ENCODE results near the gene COL6A1. TPM values are rescaled to one million over a fixed set of nuclear protein-coding genes. Genes with fewer than 3 reads are reported as not detected.

Gene COL6A1
- total RNA-seq, 1 donor from 2014 or later = 0.11 TPM

DNA sequence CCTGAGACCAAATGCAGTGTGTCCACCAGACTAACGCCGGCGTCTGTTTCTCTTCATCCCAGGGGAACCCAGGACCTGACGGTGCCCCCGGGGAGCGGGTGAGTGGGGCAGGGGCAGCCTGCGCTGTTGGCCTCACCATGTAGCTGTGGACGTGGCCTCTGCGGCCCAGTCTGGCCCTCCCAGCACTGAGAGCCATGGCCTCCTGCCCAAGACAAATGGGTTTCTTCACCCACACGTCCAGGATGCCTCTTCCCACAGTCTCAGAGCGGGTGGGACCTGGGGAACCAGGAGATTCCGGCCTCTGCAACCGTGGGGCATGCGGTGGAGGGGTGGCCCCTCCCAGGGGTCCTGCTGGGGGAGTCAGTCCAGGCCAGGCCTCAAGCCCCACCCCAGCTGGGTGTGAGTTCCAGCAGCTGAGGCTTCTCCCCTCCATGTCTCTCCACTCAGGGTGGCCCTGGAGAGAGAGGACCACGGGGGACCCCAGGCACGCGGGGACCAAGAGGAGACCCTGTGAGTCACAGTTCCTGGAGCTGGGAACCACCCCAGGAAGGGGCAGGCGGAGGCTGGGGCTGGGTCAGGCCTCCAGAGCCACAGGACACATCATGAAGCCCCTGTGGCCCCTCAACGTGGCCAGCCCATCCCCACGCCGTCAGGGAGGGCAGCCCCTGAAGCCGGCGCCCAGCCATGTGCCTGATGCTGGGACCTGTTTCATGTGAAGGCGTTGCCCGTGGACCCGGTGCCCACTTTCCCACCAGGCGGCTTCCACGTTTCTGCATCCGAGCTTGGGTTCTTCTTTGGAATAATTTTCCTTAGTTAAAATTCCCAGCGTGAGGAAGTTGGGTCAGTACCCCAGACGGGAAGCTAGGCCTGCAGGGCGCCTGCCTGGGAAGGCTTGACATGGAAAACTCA, 11.0 kb downstream of the COL6A1 start:
- H3K4me3 Mint-ChIP-seq = no peak overlapping the region
- no peaks in the 10 kb centered on the region for H3K27me3 Mint-ChIP-seq
- H3K4me1 Mint-ChIP-seq = no peaks in the 10 kb centered on the region
- intact Hi-C loops (cut with micrococcal nuclease) = no loop called here
- DNase-seq = peak; percentile 9
- H3K36me3 Mint-ChIP-seq (ENCODE audit: low read depth) = no peaks in the 10 kb centered on the region
- ChIA-PET CTCF (no interaction called here), POLR2A (no interaction called here)
- TF ChIP-seq, protein P1, sequence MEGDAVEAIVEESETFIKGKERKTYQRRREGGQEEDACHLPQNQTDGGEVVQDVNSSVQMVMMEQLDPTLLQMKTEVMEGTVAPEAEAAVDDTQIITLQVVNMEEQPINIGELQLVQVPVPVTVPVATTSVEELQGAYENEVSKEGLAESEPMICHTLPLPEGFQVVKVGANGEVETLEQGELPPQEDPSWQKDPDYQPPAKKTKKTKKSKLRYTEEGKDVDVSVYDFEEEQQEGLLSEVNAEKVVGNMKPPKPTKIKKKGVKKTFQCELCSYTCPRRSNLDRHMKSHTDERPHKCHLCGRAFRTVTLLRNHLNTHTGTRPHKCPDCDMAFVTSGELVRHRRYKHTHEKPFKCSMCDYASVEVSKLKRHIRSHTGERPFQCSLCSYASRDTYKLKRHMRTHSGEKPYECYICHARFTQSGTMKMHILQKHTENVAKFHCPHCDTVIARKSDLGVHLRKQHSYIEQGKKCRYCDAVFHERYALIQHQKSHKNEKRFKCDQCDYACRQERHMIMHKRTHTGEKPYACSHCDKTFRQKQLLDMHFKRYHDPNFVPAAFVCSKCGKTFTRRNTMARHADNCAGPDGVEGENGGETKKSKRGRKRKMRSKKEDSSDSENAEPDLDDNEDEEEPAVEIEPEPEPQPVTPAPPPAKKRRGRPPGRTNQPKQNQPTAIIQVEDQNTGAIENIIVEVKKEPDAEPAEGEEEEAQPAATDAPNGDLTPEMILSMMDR (IDR thresholded peaks at IDR 0.05) = no peak
- H3K9me3 Mint-ChIP-seq = no peaks in the 10 kb centered on the region
- no peak overlapping the region for H3K27ac Mint-ChIP-seq
- no peak for ATAC-seq (ENCODE audit: low read depth)

DNA sequence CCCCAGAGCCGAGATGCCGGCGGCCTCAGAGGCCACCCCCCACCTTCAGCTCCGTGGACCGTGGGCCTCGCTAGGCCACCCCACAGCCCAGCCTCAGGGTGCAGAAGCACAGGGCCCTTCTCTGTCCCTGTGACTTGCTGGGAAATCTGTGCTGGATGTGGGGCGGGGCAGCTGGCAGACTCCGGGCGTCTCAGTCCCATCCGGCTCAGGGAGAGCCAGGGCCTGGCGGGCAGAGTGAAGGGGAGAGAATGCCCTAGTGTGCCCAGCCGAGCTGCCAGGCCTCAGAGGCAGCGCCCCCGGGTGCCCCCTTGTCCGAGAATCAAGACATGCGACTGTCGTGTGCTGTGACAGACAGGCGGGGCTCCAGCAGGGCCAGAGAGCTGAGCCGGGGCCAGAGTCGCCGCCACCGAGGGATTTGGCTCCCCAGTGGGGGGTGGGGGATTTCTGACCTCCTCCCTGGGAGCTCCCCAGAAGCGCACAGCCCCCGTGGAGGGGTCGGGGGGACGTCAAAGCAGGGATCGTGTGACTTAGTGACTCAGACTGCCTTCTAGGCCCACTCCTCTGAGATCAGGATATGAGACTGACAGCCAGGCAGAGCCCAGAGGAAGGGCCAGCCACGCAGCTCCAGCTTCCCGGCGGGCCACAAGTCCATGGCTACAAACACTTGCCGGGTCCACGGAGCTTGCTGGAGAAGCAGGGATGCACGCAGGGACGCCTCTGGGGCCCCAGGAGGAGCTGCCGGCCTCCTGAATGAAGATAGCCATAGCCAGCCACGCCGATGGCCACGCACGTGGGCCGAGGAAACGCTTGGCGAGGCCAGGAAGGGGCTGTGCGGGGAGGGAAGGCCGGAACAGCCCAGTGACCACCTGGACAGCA, 11.9 kb downstream of the COL6A1 start:
- H3K36me3 Mint-ChIP-seq (ENCODE audit: low read depth) = no peaks in the 10 kb centered on the region
- H3K4me3 Mint-ChIP-seq = no peak overlapping the region
- no peaks in the 10 kb centered on the region for H3K4me1 Mint-ChIP-seq
- H3K27ac Mint-ChIP-seq = no peak overlapping the region
- peak; percentile 10 for DNase-seq
- no peaks in the 10 kb centered on the region for H3K9me3 Mint-ChIP-seq
- intact Hi-C loops (cut with micrococcal nuclease) = no loop called here
- TF ChIP-seq, protein P1 (IDR thresholded peaks at IDR 0.05) = no peak
- ChIA-PET CTCF (no interaction called here), POLR2A (no interaction called here)
- no peaks in the 10 kb centered on the region for H3K27me3 Mint-ChIP-seq
- no peak for ATAC-seq (ENCODE audit: low read depth)

- no peak overlapping the region for H3K4me3 Mint-ChIP-seq
- no peaks in the 10 kb centered on the region for H3K36me3 Mint-ChIP-seq (ENCODE audit: low read depth)
- H3K27ac Mint-ChIP-seq = no peak overlapping the region
- DNase-seq (peak; percentile 4), ATAC-seq (ENCODE audit: low read depth) (no peak)
- ChIA-PET POLR2A (no interaction called here), CTCF (no interaction called here)
- H3K27me3 Mint-ChIP-seq = no peaks in the 10 kb centered on the region
- intact Hi-C loops (cut with micrococcal nuclease) = no loop called here
- H3K9me3 Mint-ChIP-seq = no peaks in the 10 kb centered on the region
- H3K4me1 Mint-ChIP-seq = no peaks in the 10 kb centered on the region
- TF ChIP-seq, protein P1 (IDR thresholded peaks at IDR 0.05) = no peak
These were observed 12.6 kb downstream of the COL6A1 start for GRCh38 chr21:45994086-45994661.

- DNase-seq (no peak), ATAC-seq (ENCODE audit: low read depth) (no peak)
- ChIA-PET CTCF (no interaction called here), POLR2A (no interaction called here)
- no peak overlapping the region for H3K27ac Mint-ChIP-seq
- H3K4me3 Mint-ChIP-seq = no peak overlapping the region
- H3K27me3 Mint-ChIP-seq = no peaks in the 10 kb centered on the region
- H3K9me3 Mint-ChIP-seq = no peaks in the 10 kb centered on the region
- intact Hi-C loops (cut with micrococcal nuclease) = no loop called here
- H3K4me1 Mint-ChIP-seq = no peaks in the 10 kb centered on the region
- TF ChIP-seq, protein P1 (IDR thresholded peaks at IDR 0.05) = no peak
- no peaks in the 10 kb centered on the region for H3K36me3 Mint-ChIP-seq (ENCODE audit: low read depth)
These were observed 13.5 kb downstream of the COL6A1 start for GRCh38 chr21:45994759-45995685.

Data from activated B cell treated with CpG ODN at 0.5 μM for 24 hours (primary cell).